Measurements from ENCODE around the gene PGBD5.

- TF ChIP-seq CTCF (IDR thresholded peaks at IDR 0.05) (no peak), POLR2A (IDR thresholded peaks at IDR 0.05) (no peak)
Measured at GRCh38 chr1:230368871-230369270, 57.3 kb downstream of the PGBD5 start.
